GM12878 (cell line): Measurements from ENCODE around the gene CTPS1. TPM values are rescaled to one million over a fixed set of nuclear protein-coding genes. Genes with fewer than 3 reads are reported as not detected.

Source experiments
- BCLAF1 ChIP-seq: fragments of 450-650 bp; IDR thresholded peaks from 2 replicates; pipeline ENCODE4 v1.6.1; 2017; ENCODE audit warnings: antibody characterized with exemption, mild to moderate bottlenecking, moderate library complexity
- CEBPZ ChIP-seq: fragments of 150-350 bp; IDR thresholded peaks from 2 replicates; pipeline ENCODE4 v1.6.1; 2016; ENCODE audit warnings: low read depth, low read length
- CHD1 ChIP-seq: IDR thresholded peaks from 2 replicates; pipeline ENCODE4 v1.6.1; 2012; ENCODE audit warnings: low read depth, low read length, improper control_type of control experiment
- ETV6 ChIP-seq, 2 experiments: fragments of 450-650 bp in 1 of 2; IDR thresholded peaks in 1 of 2; conservative IDR thresholded peaks in 1 of 2; 2 replicates each; pipeline ENCODE4 v1.6.1; 2014; ENCODE audit warnings: antibody characterized with exemption in 1 of 2, borderline replicate concordance in 1 of 2, low read depth in 1 of 2, mild to moderate bottlenecking in 1 of 2, moderate library complexity in 1 of 2
- HDAC2 ChIP-seq: fragments of 200-600 bp; sonication (generic); IDR thresholded peaks from 2 replicates; pipeline ENCODE4 v1.6.1; 2017
- HSF1 ChIP-seq: fragments of 150-350 bp; IDR thresholded peaks from 2 replicates; pipeline ENCODE4 v1.6.1; 2014; ENCODE audit warnings: mild to moderate bottlenecking, low read depth, low read length
- MYC ChIP-seq: IDR thresholded peaks from 2 replicates; pipeline ENCODE4 v1.6.1; 2011; ENCODE audit warnings: mild to moderate bottlenecking, low read length, moderate library complexity, inconsistent platforms; ENCODE audit not compliant: insufficient read depth, insufficient replicate concordance, insufficient read length, severe bottlenecking
- NKRF ChIP-seq: fragments of 450-650 bp; conservative IDR thresholded peaks from 2 replicates; pipeline ENCODE4 v1.6.1; 2017; ENCODE audit warnings: mild to moderate bottlenecking, moderate library complexity
- RAD51 ChIP-seq: fragments of 450-650 bp; IDR thresholded peaks from 2 replicates; pipeline ENCODE4 v1.6.1; 2016; ENCODE audit warnings: moderate library complexity, mild to moderate bottlenecking, inconsistent platforms
- RELB ChIP-seq: fragments of 450-650 bp; IDR thresholded peaks from 2 replicates; pipeline ENCODE4 v1.6.1; 2017; ENCODE audit warnings: low read depth, mild to moderate bottlenecking, moderate library complexity
- ZNF687 ChIP-seq: fragments of 450-650 bp; IDR thresholded peaks from 2 replicates; pipeline ENCODE4 v1.6.1; 2017; ENCODE audit warnings: mild to moderate bottlenecking, moderate library complexity
- polyA plus RNA-seq, 11 experiments: library from polyadenylated mRNA; depleted of rRNA in 4 of 11; unstranded in 6 of 11; stranded (reverse) in 5 of 11; fragments of >200 nt; fragmentation: Nextera tagmentation in 4 of 11; fragmentation: Illumina TruSeq in 1 of 11; extraction: Ambion mirVana in 4 of 11; extraction: Trizol in 1 of 11; gene quantifications; 1 replicate in 1 of 11; 2 replicates in 10 of 11; pipeline versions ENCODE4 v1.2.1 to v1.2.3, GENCODE V29; 2011 to 2016; ENCODE audit warnings: inconsistent platforms in 2 of 11, missing spikeins in 2 of 11, low read depth in 1 of 11
- total RNA-seq, 4 experiments: library from RNA; depleted of rRNA in 3 of 4; stranded (reverse); fragments of >200 nt in 3 of 4; fragmentation: Illumina TruSeq in 1 of 4; extraction: Trizol in 1 of 4; gene quantifications; 2 replicates each; pipeline versions ENCODE4 v1.2.1 to v1.2.3, GENCODE V29; 2013 to 2021

CTPS1 gene
- total and polyA plus RNA-seq, 10 of the 15 experiments (the other 5 are each of a cell fraction or from before 2014, with no cell fraction given), result 27.5 to 106 (median 62.8) TPM

GRCh38 chr1:40979241-40980067 lies at the start of gene CTPS1 (continued):
- TF ChIP-seq ZNF687 (peak; percentile 44; the same call in 1 of the 2 replicates), BCLAF1 (no peak), MYC (no peak), NKRF (no peak; the same call in none of the 2 replicates), ETV6 (conservative IDR thresholded peaks at IDR 0.05 in 1 of 2, IDR thresholded peaks at IDR 0.05 in 1 of 2; ENCODE audit: borderline replicate concordance in 1 of 2, low read depth in 1 of 2) (no peak), CHD1 (no peak), CEBPZ (no peak), RAD51 (no peak), HDAC2 (no peak), HSF1 (no peak), RELB (no peak)
